NOMO-1 (cell line): ENCODE measurements around the gene ELMO1.

Experiments used
- DNase-seq, 2 experiments: peaks; one replicate each; lab custom pipeline; 2025; ENCODE audit not compliant: unreplicated experiment in 2 of 2; lab: John Stamatoyannopoulos, UW

The ELMO1 gene

GRCh38 chr7:37235813-37236212 is 212.9 kb downstream of the ELMO1 start:
- DNase-seq = no peak

DNA sequence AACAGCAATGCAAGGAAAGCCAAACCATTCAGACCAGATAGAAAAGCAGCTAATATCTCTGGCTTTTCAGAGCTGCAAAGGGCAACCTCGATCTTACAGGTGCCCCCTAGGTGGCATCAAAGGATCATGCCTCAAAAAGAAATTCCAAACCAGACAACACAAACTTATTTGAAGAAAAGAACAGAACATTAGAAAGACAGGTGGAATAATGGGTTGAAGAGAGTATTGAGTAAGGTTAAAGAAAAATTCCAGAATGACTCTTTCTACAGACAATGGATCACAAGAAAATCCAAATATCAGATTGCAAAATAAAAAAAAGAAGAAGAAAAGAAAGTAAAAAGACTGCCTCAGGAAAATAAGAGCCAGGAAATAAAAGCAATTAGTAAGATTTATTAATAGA is 213.7 kb downstream of the ELMO1 start:
- peak in 1 of 2 experiments; percentile 3 for DNase-seq

DNA sequence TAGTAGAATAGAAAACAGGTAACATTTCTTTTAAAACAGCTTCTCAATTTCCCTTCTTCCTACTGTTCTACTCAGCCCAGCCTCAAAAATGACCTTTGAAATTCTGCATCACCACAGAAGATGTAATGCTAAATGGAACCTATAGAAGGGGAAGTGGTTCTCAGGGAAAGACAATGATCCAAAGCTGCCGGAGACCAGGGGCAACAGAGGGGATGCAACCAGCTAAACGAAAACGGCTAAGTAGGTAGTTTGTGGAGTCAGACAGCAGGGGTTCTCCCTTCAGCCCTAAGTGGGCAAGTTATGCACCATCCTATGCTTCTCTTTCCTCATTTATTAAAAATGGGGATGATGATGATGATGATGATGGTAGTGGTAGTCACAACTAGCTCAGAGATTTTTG is 214.3 kb downstream of the ELMO1 start:
- no peak for DNase-seq

DNA sequence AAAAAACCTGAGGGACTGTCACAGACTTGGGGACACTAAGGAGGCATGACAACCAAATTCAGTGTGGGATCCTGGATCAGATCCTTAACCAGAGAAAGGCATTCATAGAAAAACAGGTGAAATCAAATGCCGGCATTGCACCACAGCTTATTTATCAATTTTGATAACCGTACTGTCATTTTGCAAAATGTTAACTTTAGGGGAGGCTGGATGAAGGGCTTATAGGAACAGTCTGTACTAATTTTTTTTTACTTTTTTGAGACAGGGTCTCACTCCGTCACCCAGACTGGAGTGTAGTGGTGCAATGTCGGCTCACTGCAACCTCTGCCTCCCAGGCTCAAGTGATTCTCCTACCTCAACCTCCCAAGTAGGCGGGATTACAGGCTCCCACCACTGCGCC is 217.1 kb downstream of the ELMO1 start:
- no peak for DNase-seq

GRCh38 chr7:37230221-37230620 is 218.4 kb downstream of the ELMO1 start:
- no peak for DNase-seq

DNA sequence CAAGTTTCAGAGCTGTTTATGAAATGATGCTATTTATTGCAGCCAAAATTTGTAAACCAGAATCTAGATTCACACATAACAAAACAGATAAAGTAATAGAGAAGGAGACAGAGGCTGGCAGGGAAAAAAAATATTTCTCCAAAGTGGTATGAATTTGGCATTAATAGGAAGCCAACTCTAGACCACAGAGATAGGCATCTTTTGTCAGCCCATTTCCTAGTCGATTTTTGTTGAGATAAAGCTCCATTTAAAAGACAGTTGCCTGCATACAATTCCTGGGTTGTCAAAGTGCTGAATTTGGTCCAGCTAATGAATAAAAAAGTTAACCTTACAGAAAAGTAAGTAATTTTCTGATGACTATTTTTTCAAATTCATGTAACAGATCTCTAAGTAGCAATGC is 219.3 kb downstream of the ELMO1 start:
- DNase-seq = no peak

DNA sequence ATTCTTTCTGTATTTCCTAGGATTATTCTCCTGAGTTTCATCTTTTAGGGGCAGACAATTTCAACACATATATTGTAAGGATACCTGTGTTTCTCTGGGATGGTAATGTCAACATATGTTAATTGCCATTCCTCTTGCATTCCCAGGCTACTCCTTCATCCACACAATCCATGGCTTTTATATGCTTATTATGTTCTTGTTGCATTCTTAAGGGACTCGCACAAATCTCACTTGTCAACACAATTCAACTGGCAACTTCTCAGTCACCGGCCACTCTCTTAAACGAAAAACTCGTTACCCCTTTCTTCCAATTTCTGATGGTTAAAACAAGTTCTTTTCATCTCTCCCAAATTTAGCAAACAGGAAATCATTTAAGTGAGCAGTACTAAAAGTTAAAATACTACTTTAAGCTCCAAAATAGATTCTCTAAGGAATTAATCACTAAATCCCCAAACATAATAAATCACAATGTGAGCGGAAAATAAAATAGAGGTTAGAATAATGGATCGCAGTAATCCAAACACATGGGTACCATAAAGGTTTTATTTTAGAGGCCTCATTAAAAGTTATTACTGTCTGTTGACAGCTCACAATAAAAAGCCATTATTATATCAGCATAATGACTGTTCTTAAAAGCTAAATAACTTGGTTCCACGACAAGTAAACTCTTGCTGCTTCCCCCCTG is 223.2 kb downstream of the ELMO1 start:
- DNase-seq = no peak

- DNase-seq = no peak
Measured at GRCh38 chr7:37224746-37225145, 223.9 kb downstream of the ELMO1 start.

GRCh38 chr7:37220664-37221063 is 228.0 kb downstream of the ELMO1 start:
- DNase-seq = no peak

GRCh38 chr7:37218956-37219355 is 229.7 kb downstream of the ELMO1 start:
- DNase-seq = no peak

DNA sequence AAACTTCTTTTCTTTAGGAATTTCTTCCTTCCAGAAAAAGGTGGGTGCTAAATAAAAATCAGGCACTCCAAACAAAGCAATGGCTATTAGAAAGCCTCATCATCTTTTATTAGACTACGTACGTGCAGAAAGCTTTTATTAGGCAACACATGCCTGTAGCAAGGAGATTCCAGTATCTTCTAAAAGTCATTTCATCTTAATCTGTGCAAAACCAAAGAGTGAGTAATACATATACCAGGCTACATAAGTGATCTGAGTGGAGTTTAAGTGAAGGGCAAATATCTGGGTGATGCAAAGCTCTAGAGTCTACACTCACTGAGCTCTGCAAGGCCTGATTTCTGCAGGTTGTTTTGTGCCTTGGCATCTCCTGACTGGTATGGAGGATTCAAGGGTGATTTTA is 231.7 kb downstream of the ELMO1 start:
- no peak for DNase-seq

DNA sequence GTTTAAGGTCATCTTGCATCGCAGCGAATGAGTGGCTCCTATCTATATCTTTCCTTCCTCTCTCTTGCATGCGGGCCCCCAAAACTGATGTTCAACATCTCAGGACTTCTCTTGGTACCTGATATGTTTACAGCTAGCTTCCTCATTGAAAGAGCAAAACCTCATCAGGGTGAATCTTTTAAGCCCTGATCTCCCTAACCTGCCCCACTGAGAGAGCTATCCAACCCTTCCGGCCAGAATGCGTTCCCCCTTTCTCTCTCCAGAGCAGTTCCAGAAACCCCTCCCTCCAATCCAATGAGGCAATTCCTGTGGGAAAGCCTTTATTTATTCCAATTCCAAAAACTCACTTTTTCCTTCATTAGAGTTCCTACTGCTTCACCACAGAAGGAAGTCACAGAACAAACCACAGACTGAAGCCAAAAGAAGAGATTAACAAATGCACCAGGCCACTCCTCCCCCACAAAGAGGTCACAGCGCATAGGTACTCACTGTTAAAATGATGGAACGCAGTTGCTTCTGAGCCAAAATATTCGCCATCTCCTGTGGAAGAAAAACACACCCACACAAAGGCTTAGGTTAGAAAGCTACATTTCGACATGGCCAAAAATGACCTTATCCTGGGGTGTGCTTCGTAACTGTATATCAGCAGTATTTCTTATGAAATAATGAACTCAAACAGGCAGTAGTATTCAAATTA is 232.4 kb downstream of the ELMO1 start:
- DNase-seq = no peak

DNA sequence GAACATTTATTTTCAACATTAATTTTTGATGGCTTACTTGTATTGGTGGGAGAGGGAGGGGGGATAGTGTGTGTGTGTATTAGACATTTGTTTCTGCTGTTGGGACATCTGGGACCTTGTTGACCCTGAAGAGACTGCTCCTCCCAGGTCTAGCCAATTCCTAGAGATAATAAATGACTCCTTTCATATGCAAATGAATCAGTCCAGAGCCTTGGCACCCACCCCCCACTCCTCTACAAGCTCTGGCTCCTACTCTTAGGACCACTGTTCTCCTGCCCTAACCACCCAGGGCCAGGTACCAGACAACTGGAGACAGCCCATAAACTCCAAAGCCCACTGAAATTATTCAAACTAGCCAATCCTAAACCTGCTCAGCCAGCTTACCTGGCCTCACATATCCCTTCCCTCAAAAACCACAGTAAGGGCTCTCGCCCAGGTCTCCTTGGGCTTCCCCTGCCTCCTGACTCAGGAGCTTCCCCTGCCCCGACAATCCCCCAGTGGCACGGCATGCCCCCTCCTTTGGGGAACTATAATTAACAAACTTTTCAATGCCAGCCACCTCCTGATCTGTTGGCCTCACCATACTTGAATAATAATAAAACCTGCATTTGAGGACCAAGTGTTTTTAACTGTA is 233.3 kb downstream of the ELMO1 start:
- no peak for DNase-seq

- no peak for DNase-seq
Measured at GRCh38 chr7:37212556-37212955, 236.1 kb downstream of the ELMO1 start.

DNA sequence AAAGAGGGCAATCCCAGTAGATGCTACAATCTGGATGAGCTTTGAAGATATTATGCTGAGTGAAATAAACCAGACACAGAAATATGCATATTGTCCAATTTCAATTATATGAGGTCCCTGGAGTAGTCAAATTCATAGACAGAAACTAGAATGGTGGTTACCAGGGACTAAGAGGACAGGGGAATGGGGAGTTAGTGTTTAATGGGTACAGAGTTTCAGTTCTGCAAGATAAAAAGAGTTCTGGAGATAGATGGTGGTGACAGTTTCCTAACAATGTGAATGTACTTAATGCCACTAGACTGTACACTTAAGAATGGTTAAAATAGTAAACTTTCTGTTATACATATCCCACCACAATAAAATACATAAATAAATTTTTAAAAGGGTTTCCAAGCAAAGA is 236.6 kb downstream of the ELMO1 start:
- no peak for DNase-seq

GRCh38 chr7:37211097-37211880 is 237.4 kb downstream of the ELMO1 start:
- no peak for DNase-seq

GRCh38 chr7:37209195-37209594 is 239.5 kb downstream of the ELMO1 start:
- no peak for DNase-seq

- DNase-seq = peak; percentile 63 to 68
Measured at GRCh38 chr7:37208528-37208927, 240.1 kb downstream of the ELMO1 start.

- no peak for DNase-seq
Measured at GRCh38 chr7:37206192-37206591, 242.5 kb downstream of the ELMO1 start.

DNA sequence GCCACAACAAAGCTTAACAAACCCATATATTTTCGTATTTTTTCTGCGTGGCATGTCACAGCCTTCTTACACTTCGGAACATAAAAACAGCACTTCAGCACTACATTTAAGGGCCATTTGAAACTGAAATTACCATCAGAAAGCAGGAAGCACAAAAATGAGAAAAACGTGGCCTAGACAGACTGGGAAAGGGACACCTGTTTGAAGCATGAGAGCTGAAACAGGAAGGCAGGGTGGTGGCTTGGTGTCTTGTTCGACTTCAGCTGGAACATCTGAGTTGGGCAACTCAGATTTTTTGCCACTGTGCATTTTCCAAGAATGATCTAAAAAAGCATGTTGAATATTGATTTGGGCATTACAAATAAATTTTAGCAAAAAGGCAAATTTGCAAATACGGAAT is 243.2 kb downstream of the ELMO1 start:
- DNase-seq = no peak

GRCh38 chr7:37201876-37202198 is 246.8 kb downstream of the ELMO1 start:
- no peak for DNase-seq
